Measurements from ENCODE around the gene PIP4K2C. TPM values are rescaled to one million over a fixed set of nuclear protein-coding genes. Genes with fewer than 3 reads are reported as not detected.
"Not testable (repeated sequence)": the region's sequence is repeated elsewhere in the genome, so short reads cannot be mapped to it uniquely, and the experiment has no call there.

The PIP4K2C gene
- total and polyA plus RNA-seq, 2 experiments from 2014 or later: 10.8 to 30.6 TPM

DNA sequence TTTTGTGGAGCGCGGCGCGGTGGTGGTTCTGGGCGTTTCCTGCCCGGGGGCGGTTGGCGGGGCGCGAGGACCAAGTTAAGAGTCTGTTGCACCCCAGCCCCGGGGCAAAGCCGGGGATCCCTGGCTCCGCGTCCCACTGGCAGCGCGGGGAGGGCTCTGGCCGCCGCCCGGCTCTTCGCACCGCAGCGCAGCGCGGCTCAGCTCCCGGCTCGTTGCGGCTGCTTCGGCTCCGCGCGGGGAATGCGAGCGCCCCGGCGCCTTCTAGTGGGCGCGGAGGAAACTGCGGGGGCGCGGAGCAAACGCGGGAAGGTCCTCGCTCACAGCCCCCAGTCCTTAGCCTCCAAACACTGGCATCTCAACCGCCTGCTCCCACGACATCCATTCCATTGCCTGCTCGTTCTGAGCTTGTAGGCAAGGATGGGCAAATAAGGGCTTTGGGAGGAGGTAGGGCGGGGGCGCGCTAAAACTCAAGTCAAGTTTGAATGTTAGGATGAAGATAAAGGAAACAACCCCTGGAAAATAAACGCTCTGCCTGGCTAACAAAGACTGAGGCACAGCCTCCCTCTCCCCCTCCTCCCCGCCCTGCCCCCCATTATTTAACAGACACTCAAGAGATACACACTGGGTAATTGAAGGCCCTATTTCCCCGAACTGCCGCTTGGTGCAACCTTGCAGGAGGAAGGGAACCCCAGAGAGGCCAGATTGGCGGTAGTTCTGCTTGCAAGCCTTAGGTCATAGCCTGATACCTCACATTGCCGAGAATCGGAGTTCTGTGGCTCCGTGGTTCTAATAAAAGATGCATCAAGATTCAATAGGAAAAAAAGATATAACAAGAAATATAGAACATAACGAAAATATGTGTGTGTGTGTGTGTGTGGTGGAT, 42.2 kb downstream of the PIP4K2C start, which contains the start of gene B4GALNT1:
Gene B4GALNT1 (minus strand): TSS at position 244 of the 883 bp plus-strand sequence. CDS start 1,069 bp downstream, outside the sequence.
- Mint-ChIP-seq H3K4me3 (peak within 1 kb of the TSS; percentile 73), H3K36me3 (ENCODE audit: low read depth) (no peaks in the 10 kb centered on the region), H3K27ac (no peak within 1 kb of the TSS), H3K27me3 (ENCODE audit: insufficient read depth, low read depth, poor library complexity) (peaks cover 55% of the 10 kb centered on the region), H3K4me1 (peaks cover 15% of the 10 kb centered on the region), H3K9me3 (no peaks in the 10 kb centered on the region)
- Histone ChIP-seq H3K36me3 (ENCODE audit: insufficient read depth) (no peaks in the 10 kb centered on the region), H3K27me3 (ENCODE audit: insufficient read depth) (peaks cover 82% of the 10 kb centered on the region), H3K79me2 (replicated peaks; ENCODE audit: insufficient read depth) (no peaks in the 10 kb centered on the region), H3K9me2 (ENCODE audit: insufficient read depth) (no peaks in the 10 kb centered on the region), H3K27ac (ENCODE audit: low read depth) (no peak within 1 kb of the TSS), H3K4me2 (peak within 1 kb of the TSS; percentile 96), H2AFZ (peak within 1 kb of the TSS; percentile 96), H3K4me1 (ENCODE audit: insufficient read depth) (peaks cover 19% of the 10 kb centered on the region), H3K4me3 (peak within 1 kb of the TSS; percentile 74), H3F3A (replicated peaks; ENCODE audit: low read depth) (peaks cover 12% of the 10 kb centered on the region; the same call in 1 of the 2 replicates), H4K20me1 (replicated peaks; ENCODE audit: insufficient read depth) (peaks cover 22% of the 10 kb centered on the region)
- DNase-seq (ENCODE audit: low spot score) (peak; percentile 88), ATAC-seq (peak; percentile 74)
- TF ChIP-seq EZH2 (IDR thresholded peaks at IDR 0.05; ENCODE audit: low read depth, unreplicated experiment) (peak; percentile 51), CTCF (conservative IDR thresholded peaks at IDR 0.05; ENCODE audit: low read depth in 2 of 2) (peak; percentile 59 to 80), EZH2phosphoT487 (IDR thresholded peaks at IDR 0.05; ENCODE audit: unreplicated experiment) (peak; percentile 44), POLR2AphosphoS5 (IDR thresholded peaks at IDR 0.05; ENCODE audit: low read depth) (no peak)
- TF ChIP-seq, protein P1, sequence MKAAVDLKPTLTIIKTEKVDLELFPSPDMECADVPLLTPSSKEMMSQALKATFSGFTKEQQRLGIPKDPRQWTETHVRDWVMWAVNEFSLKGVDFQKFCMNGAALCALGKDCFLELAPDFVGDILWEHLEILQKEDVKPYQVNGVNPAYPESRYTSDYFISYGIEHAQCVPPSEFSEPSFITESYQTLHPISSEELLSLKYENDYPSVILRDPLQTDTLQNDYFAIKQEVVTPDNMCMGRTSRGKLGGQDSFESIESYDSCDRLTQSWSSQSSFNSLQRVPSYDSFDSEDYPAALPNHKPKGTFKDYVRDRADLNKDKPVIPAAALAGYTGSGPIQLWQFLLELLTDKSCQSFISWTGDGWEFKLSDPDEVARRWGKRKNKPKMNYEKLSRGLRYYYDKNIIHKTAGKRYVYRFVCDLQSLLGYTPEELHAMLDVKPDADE (IDR thresholded peaks at IDR 0.05): no peak
- TF ChIP-seq, protein P2, sequence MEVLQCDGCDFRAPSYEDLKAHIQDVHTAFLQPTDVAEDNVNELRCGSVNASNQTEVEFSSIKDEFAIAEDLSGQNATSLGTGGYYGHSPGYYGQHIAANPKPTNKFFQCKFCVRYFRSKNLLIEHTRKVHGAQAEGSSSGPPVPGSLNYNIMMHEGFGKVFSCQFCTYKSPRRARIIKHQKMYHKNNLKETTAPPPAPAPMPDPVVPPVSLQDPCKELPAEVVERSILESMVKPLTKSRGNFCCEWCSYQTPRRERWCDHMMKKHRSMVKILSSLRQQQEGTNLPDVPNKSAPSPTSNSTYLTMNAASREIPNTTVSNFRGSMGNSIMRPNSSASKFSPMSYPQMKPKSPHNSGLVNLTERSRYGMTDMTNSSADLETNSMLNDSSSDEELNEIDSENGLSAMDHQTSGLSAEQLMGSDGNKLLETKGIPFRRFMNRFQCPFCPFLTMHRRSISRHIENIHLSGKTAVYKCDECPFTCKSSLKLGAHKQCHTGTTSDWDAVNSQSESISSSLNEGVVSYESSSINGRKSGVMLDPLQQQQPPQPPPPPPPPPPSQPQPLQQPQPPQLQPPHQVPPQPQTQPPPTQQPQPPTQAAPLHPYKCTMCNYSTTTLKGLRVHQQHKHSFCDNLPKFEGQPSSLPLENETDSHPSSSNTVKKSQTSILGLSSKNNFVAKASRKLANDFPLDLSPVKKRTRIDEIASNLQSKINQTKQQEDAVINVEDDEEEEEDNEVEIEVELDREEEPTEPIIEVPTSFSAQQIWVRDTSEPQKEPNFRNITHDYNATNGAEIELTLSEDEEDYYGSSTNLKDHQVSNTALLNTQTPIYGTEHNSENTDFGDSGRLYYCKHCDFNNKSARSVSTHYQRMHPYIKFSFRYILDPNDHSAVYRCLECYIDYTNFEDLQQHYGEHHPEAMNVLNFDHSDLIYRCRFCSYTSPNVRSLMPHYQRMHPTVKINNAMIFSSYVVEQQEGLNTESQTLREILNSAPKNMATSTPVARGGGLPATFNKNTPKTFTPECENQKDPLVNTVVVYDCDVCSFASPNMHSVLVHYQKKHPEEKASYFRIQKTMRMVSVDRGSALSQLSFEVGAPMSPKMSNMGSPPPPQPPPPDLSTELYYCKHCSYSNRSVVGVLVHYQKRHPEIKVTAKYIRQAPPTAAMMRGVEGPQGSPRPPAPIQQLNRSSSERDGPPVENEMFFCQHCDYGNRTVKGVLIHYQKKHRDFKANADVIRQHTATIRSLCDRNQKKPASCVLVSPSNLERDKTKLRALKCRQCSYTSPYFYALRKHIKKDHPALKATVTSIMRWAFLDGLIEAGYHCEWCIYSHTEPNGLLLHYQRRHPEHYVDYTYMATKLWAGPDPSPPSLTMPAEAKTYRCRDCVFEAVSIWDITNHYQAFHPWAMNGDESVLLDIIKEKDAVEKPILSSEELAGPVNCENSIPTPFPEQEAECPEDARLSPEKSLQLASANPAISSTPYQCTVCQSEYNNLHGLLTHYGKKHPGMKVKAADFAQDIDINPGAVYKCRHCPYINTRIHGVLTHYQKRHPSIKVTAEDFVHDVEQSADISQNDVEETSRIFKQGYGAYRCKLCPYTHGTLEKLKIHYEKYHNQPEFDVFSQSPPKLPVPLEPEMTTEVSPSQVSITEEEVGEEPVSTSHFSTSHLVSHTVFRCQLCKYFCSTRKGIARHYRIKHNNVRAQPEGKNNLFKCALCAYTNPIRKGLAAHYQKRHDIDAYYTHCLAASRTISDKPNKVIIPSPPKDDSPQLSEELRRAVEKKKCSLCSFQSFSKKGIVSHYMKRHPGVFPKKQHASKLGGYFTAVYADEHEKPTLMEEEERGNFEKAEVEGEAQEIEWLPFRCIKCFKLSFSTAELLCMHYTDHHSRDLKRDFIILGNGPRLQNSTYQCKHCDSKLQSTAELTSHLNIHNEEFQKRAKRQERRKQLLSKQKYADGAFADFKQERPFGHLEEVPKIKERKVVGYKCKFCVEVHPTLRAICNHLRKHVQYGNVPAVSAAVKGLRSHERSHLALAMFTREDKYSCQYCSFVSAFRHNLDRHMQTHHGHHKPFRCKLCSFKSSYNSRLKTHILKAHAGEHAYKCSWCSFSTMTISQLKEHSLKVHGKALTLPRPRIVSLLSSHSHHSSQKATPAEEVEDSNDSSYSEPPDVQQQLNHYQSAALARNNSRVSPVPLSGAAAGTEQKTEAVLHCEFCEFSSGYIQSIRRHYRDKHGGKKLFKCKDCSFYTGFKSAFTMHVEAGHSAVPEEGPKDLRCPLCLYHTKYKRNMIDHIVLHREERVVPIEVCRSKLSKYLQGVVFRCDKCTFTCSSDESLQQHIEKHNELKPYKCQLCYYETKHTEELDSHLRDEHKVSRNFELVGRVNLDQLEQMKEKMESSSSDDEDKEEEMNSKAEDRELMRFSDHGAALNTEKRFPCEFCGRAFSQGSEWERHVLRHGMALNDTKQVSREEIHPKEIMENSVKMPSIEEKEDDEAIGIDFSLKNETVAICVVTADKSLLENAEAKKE (CRISPR knock-in tag; IDR thresholded peaks at IDR 0.05): no peak

- peaks cover 46% of the 10 kb centered on the region for H3K27me3 ChIP-seq (ENCODE audit: insufficient read depth)
- not testable (repeated sequence) for H3K9me3 Mint-ChIP-seq
- peaks cover 28% of the 10 kb centered on the region for H3K27me3 Mint-ChIP-seq (ENCODE audit: insufficient read depth, low read depth, poor library complexity)
Measured at GRCh38 chr12:57636731-57637130, 45.7 kb downstream of the PIP4K2C start.

More at GRCh38 chr12:57636731-57637130, 45.7 kb downstream of the PIP4K2C start:
- H2AFZ ChIP-seq; H4K20me1 ChIP-seq (replicated peaks; ENCODE audit: insufficient read depth); H3K27ac ChIP-seq (ENCODE audit: low read depth); H3K36me3 ChIP-seq (ENCODE audit: insufficient read depth); H3K4me3 ChIP-seq; H3K4me3 Mint-ChIP-seq; H3K79me2 ChIP-seq (replicated peaks; ENCODE audit: insufficient read depth); H3K9me2 ChIP-seq (ENCODE audit: insufficient read depth); H3K36me3 Mint-ChIP-seq (ENCODE audit: low read depth); H3K27ac Mint-ChIP-seq; DNase-seq (ENCODE audit: low spot score); H3F3A ChIP-seq (replicated peaks; ENCODE audit: low read depth); H3K4me2 ChIP-seq; ATAC-seq: not testable (repeated sequence)
- peaks cover 10% of the 10 kb centered on the region for H3K4me1 Mint-ChIP-seq
- H3K4me1 ChIP-seq (ENCODE audit: insufficient read depth): peaks cover 16% of the 10 kb centered on the region
